ENCODE results near the gene TNFRSF18. TPM values are rescaled to one million over a fixed set of nuclear protein-coding genes. Genes with fewer than 3 reads are reported as not detected.

The TNFRSF18 gene
- total RNA-seq, 1 experiment from 2014 or later: 0.83 TPM

DNA sequence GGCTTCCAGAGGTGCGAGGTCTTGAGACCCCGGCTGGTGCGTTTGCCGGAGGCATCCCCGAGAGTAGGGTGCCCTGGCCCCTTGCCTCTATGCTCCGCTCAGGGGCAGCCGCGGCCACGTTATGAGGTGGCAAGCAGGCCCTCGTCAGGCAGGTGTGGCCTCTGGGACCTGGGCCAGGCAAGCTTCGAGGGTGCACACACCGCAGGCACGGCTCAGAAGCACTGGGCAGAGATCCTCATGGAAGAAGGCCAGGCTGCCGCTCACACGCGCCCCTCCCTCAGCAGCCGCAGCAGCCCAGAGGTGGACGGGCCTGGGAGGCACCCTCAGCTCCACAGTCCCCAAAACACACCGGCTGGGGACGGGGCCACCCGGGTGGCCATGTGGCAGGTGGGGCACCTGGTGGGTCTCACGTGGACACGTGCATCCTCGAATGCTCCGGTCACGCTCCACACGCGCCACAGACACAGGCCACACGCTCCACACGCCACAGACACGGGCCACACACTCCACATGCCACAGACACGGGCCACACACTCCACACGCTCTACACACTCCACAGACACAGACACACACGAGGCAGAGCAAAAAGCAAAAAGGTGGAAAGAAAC lies 18.9 kb upstream of the TNFRSF18 start:
- no peaks in the 10 kb centered on the region for H3K27me3 Mint-ChIP-seq (ENCODE audit: low read depth)
- CTCF ChIA-PET: no interaction called here
- H3K9me3 Mint-ChIP-seq: no peaks in the 10 kb centered on the region
- TF ChIP-seq NR2C2 (CRISPR knock-in tag; IDR thresholded peaks at IDR 0.05): no peak
- TF ChIP-seq, protein P1, sequence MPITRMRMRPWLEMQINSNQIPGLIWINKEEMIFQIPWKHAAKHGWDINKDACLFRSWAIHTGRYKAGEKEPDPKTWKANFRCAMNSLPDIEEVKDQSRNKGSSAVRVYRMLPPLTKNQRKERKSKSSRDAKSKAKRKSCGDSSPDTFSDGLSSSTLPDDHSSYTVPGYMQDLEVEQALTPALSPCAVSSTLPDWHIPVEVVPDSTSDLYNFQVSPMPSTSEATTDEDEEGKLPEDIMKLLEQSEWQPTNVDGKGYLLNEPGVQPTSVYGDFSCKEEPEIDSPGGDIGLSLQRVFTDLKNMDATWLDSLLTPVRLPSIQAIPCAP (CRISPR knock-in tag; IDR thresholded peaks at IDR 0.05): no peak
- no peak for TF ChIP-seq TP53 (CRISPR knock-in tag; IDR thresholded peaks at IDR 0.05)
- H3K27ac Mint-ChIP-seq: peak overlapping the region; percentile 55
- ATAC-seq: no peak
- POLR2A ChIA-PET: no interaction called here
- peaks cover 22% of the 10 kb centered on the region for H3K36me3 Mint-ChIP-seq
- no peaks in the 10 kb centered on the region for H3K4me1 Mint-ChIP-seq
- no peak for DNase-seq (ENCODE audit: low spot score)
- no peak overlapping the region for H3K4me3 Mint-ChIP-seq

- no peak overlapping the region for H3K4me3 Mint-ChIP-seq
- H3K4me1 Mint-ChIP-seq: no peaks in the 10 kb centered on the region
- H3K36me3 Mint-ChIP-seq: peaks cover 17% of the 10 kb centered on the region
- DNase-seq (ENCODE audit: low spot score) (no peak), ATAC-seq (no peak)
- H3K27me3 Mint-ChIP-seq (ENCODE audit: low read depth): no peaks in the 10 kb centered on the region
- no peak overlapping the region for H3K27ac Mint-ChIP-seq
- POLR2A ChIA-PET: no interaction called here
- CTCF ChIA-PET: no interaction called here
- TF ChIP-seq EMX1 (CRISPR knock-in tag; IDR thresholded peaks at IDR 0.05) (no peak), CREM (CRISPR knock-in tag; IDR thresholded peaks at IDR 0.05) (no peak)
- TF ChIP-seq, protein P2, sequence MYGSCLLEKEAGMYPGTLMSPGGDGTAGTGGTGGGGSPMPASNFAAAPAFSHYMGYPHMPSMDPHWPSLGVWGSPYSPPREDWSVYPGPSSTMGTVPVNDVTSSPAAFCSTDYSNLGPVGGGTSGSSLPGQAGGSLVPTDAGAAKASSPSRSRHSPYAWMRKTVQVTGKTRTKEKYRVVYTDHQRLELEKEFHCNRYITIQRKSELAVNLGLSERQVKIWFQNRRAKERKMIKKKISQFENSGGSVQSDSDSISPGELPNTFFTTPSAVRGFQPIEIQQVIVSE (CRISPR knock-in tag; IDR thresholded peaks at IDR 0.05; ENCODE audit: borderline replicate concordance): no peak
- TF ChIP-seq, protein P3, sequence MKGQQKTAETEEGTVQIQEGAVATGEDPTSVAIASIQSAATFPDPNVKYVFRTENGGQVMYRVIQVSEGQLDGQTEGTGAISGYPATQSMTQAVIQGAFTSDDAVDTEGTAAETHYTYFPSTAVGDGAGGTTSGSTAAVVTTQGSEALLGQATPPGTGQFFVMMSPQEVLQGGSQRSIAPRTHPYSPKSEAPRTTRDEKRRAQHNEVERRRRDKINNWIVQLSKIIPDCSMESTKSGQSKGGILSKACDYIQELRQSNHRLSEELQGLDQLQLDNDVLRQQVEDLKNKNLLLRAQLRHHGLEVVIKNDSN (CRISPR knock-in tag; IDR thresholded peaks at IDR 0.05): no peak
- H3K9me3 Mint-ChIP-seq: no peaks in the 10 kb centered on the region
These were observed 17.5 kb upstream of the TNFRSF18 start for GRCh38 chr1:1223891-1224290.

DNA sequence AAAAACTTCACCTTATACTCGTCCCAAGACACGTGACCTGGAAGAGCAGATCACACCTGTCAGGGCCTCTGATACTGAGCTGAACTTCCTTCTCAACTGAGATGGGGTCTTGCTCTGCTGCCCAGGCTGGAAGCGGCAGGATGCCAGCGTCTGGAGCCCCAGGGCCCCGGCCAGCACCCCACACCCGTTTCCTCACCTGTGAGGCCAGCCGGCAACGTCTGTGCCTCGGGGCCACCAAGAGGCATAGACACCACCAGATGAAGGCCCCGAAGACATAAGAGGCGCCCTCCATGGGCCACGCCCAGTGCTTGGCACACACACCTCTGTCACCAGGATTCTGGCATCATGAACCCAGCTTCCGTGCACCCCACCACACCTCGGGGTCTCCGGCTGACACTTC lies 16.9 kb upstream of the TNFRSF18 start:
- Mint-ChIP-seq H3K4me1 (no peaks in the 10 kb centered on the region), H3K36me3 (peaks cover 17% of the 10 kb centered on the region), H3K4me3 (no peak overlapping the region), H3K9me3 (no peaks in the 10 kb centered on the region), H3K27ac (peak overlapping the region; percentile 43), H3K27me3 (ENCODE audit: low read depth) (no peaks in the 10 kb centered on the region)
- ChIA-PET POLR2A (no interaction called here), CTCF (no interaction called here)
- ATAC-seq (no peak), DNase-seq (ENCODE audit: low spot score) (no peak)
- no peak for TF ChIP-seq ZNF138 (CRISPR knock-in tag; conservative IDR thresholded peaks at IDR 0.05)
- TF ChIP-seq PRRX2 (CRISPR knock-in tag; IDR thresholded peaks at IDR 0.05): no peak
- TF ChIP-seq, protein P1 (CRISPR knock-in tag; IDR thresholded peaks at IDR 0.05): no peak
- TF ChIP-seq ZNF423 (CRISPR knock-in tag; IDR thresholded peaks at IDR 0.05): no peak
- TF ChIP-seq SMAD3 (CRISPR knock-in tag; IDR thresholded peaks at IDR 0.05; ENCODE audit: borderline replicate concordance): no peak
- TF ChIP-seq PRDM15 (CRISPR knock-in tag; IDR thresholded peaks at IDR 0.05): no peak
- no peak for TF ChIP-seq NFE2L1 (CRISPR knock-in tag; IDR thresholded peaks at IDR 0.05)
- TF ChIP-seq RELA (CRISPR knock-in tag; IDR thresholded peaks at IDR 0.05; ENCODE audit: borderline replicate concordance): no peak
- no peak for TF ChIP-seq TEAD1 (CRISPR knock-in tag; IDR thresholded peaks at IDR 0.05)
- TF ChIP-seq GABPB1 (CRISPR knock-in tag; IDR thresholded peaks at IDR 0.05): no peak
- TF ChIP-seq TP53 (CRISPR knock-in tag; IDR thresholded peaks at IDR 0.05): no peak
- TF ChIP-seq, protein P4, sequence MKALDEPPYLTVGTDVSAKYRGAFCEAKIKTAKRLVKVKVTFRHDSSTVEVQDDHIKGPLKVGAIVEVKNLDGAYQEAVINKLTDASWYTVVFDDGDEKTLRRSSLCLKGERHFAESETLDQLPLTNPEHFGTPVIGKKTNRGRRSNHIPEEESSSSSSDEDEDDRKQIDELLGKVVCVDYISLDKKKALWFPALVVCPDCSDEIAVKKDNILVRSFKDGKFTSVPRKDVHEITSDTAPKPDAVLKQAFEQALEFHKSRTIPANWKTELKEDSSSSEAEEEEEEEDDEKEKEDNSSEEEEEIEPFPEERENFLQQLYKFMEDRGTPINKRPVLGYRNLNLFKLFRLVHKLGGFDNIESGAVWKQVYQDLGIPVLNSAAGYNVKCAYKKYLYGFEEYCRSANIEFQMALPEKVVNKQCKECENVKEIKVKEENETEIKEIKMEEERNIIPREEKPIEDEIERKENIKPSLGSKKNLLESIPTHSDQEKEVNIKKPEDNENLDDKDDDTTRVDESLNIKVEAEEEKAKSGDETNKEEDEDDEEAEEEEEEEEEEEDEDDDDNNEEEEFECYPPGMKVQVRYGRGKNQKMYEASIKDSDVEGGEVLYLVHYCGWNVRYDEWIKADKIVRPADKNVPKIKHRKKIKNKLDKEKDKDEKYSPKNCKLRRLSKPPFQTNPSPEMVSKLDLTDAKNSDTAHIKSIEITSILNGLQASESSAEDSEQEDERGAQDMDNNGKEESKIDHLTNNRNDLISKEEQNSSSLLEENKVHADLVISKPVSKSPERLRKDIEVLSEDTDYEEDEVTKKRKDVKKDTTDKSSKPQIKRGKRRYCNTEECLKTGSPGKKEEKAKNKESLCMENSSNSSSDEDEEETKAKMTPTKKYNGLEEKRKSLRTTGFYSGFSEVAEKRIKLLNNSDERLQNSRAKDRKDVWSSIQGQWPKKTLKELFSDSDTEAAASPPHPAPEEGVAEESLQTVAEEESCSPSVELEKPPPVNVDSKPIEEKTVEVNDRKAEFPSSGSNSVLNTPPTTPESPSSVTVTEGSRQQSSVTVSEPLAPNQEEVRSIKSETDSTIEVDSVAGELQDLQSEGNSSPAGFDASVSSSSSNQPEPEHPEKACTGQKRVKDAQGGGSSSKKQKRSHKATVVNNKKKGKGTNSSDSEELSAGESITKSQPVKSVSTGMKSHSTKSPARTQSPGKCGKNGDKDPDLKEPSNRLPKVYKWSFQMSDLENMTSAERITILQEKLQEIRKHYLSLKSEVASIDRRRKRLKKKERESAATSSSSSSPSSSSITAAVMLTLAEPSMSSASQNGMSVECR (CRISPR knock-in tag; IDR thresholded peaks at IDR 0.05; ENCODE audit: borderline replicate concordance): no peak
- TF ChIP-seq NFYB (CRISPR knock-in tag; conservative IDR thresholded peaks at IDR 0.05; ENCODE audit: low read depth): no peak
